OCI-LY7 (cell line): ENCODE measurements around the gene STAT1. TPM values are rescaled to one million over a fixed set of nuclear protein-coding genes. Genes with fewer than 3 reads are reported as not detected.

Source experiments
- BruUV-seq: library from RNA; stranded (reverse); fragments of 400-500 nt; replicated peaks from 2 replicates; lab custom pipeline; 2021; lab: Mats Ljungman, UMichigan
- CTCF ChIA-PET: fragments of 300-600 bp; sonication (Branson Sonifier 250); formaldehyde crosslinking; loops from one replicate; lab custom pipeline; 2022; ENCODE audit warnings: antibody characterized with exemption; ENCODE audit not compliant: unreplicated experiment; lab: Charles Lee
- POLR2A ChIA-PET: fragments of 300-600 bp; sonication (Branson Sonifier 250); formaldehyde crosslinking; loops from one replicate; lab custom pipeline; 2022; ENCODE audit warnings: antibody characterized with exemption; lab: Charles Lee
- DNase-seq: peaks from one replicate; pipeline ENCODE4 v3.0.0-alpha.2; 2015; ENCODE audit warnings: low spot score
- H2AFZ ChIP-seq: fragments of 200-600 bp; sonication (generic), shearing (Covaris generic); 2 replicates; pipeline ENCODE4 v1.6.1; 2014; ENCODE audit warnings: mild to moderate bottlenecking, antibody characterized with exemption, low read length, moderate library complexity
- H3K27ac ChIP-seq: fragments of 200-600 bp; sonication (generic); 2 replicates; pipeline ENCODE4 v1.5.1; 2014; ENCODE audit warnings: mixed run types, low read depth, mild to moderate bottlenecking, moderate library complexity, low read length, inconsistent platforms; ENCODE audit not compliant: poor library complexity, severe bottlenecking
- H3K36me3 ChIP-seq: fragments of 200-600 bp; sonication (generic); 2 replicates; pipeline ENCODE4 v1.6.1; 2014; ENCODE audit warnings: mild to moderate bottlenecking, antibody characterized with exemption, low read length, moderate library complexity, mixed read lengths; ENCODE audit not compliant: insufficient read depth
- H3K4me1 ChIP-seq: fragments of 200-600 bp; sonication (generic); 2 replicates; pipeline ENCODE4 v1.5.1; 2014; ENCODE audit warnings: mild to moderate bottlenecking, low read length; ENCODE audit not compliant: insufficient read depth, poor library complexity, severe bottlenecking
- H3K4me2 ChIP-seq: fragments of 200-600 bp; sonication (generic); 2 replicates; pipeline ENCODE4 v1.6.1; 2014; ENCODE audit warnings: mild to moderate bottlenecking, low read length
- H3K4me3 ChIP-seq: fragments of 200-600 bp; sonication (generic); 2 replicates; pipeline ENCODE4 v1.5.1; 2014; ENCODE audit warnings: mild to moderate bottlenecking, low read depth, low read length; ENCODE audit not compliant: poor library complexity, severe bottlenecking
- H3K79me2 ChIP-seq: fragments of 200-600 bp; sonication (generic); 2 replicates; pipeline ENCODE4 v1.6.1; 2016; ENCODE audit warnings: low read depth, mild to moderate bottlenecking, low read length, moderate library complexity, mixed read lengths; ENCODE audit not compliant: insufficient read depth
- H3K9me2 ChIP-seq: fragments of 200-600 bp; sonication (generic); 2 replicates; pipeline ENCODE4 v1.6.1; 2016; ENCODE audit warnings: mild to moderate bottlenecking, low read length, mixed read lengths; ENCODE audit not compliant: insufficient read depth
- H3K9me3 ChIP-seq: fragments of 200-600 bp; sonication (generic); 2 replicates; pipeline ENCODE4 v1.6.1; 2014; ENCODE audit warnings: mild to moderate bottlenecking, mixed run types, low read length, mixed read lengths
- H4K20me1 ChIP-seq: fragments of 200-600 bp; sonication (generic); 2 replicates; pipeline ENCODE4 v1.6.1; 2014; ENCODE audit warnings: mild to moderate bottlenecking, antibody characterized with exemption, low read length, moderate library complexity, mixed read lengths; ENCODE audit not compliant: insufficient read depth
- EZH2phosphoT487 ChIP-seq: fragments of 200-600 bp; sonication (generic); IDR thresholded peaks from 2 replicates; pipeline ENCODE4 v1.6.1; 2018; ENCODE audit warnings: low read depth, borderline replicate concordance, mild to moderate bottlenecking, mixed run types, antibody characterized with exemption, low read length, moderate library complexity, mixed read lengths
- intact Hi-C: fragments of 100-400 bp; cut with micrococcal nuclease; formaldehyde crosslinking; loops from one replicate; pipeline ENCODE4 v1.10.0; 2022; ENCODE audit not compliant: unreplicated experiment
- total RNA-seq, 2 experiments: library from RNA; depleted of rRNA in 1 of 2; stranded (reverse); fragments of >200 nt in 1 of 2; shearing (Covaris generic) in 1 of 2; gene quantifications; 2 replicates each; pipeline ENCODE4 v1.2.3, GENCODE V29; 2014 to 2022
- TF ChIP-seq, protein P1 (sequence below): fragments of 200-600 bp; sonication (generic); conservative IDR thresholded peaks from 2 replicates; pipeline ENCODE4 v1.5.1; 2014; ENCODE audit warnings: mild to moderate bottlenecking, antibody characterized with exemption, low read length, moderate library complexity, mixed read lengths

Gene STAT1
- total RNA-seq, 2 experiments from 2014 or later, result 23.0 to 23.1 TPM

DNA sequence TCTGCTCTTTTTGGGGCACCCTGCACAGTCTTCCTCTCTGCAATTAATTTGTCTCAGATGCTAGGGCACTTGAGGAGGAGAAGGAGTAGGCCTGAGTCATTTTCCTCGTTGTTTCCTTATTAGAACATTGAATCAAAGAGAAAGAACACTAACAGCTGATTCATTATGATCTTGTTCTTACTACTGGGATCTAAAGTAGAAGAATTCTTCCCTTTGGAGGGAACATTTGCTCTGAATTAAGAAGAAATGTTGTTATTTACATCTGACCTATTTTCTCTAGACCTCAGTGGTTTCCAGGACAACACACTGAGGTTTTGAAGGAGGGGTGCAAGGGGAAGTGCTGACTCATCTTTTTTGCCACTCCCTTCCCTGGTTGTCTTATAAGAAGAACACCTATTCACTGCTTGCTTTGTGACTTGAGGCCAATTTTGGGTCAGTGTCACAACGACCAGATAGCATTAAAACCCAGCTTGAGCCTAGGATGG is 24.3 kb upstream of the STAT1 start:
- intact Hi-C loops, result no loop called here
- H2AFZ ChIP-seq, result no peak overlapping the region
- no peaks in the 10 kb centered on the region for H3K79me2 ChIP-seq
- H3K4me2 ChIP-seq, result no peak overlapping the region
- H3K9me2 ChIP-seq, result no peaks in the 10 kb centered on the region
- ChIA-PET CTCF (no interaction called here), POLR2A (interaction anchor here (0.6 to 1.2 kb wide), 3 partner anchors 13 to 290 kb away, joined by 3 read pairs; no protein-coding TSS in a partner anchor)
- H4K20me1 ChIP-seq, result no peaks in the 10 kb centered on the region
- H3K4me3 ChIP-seq, result no peak overlapping the region
- no peaks in the 10 kb centered on the region for H3K36me3 ChIP-seq
- no peak overlapping the region for H3K27ac ChIP-seq
- H3K4me1 ChIP-seq, result no peaks in the 10 kb centered on the region
- TF ChIP-seq, protein P1, sequence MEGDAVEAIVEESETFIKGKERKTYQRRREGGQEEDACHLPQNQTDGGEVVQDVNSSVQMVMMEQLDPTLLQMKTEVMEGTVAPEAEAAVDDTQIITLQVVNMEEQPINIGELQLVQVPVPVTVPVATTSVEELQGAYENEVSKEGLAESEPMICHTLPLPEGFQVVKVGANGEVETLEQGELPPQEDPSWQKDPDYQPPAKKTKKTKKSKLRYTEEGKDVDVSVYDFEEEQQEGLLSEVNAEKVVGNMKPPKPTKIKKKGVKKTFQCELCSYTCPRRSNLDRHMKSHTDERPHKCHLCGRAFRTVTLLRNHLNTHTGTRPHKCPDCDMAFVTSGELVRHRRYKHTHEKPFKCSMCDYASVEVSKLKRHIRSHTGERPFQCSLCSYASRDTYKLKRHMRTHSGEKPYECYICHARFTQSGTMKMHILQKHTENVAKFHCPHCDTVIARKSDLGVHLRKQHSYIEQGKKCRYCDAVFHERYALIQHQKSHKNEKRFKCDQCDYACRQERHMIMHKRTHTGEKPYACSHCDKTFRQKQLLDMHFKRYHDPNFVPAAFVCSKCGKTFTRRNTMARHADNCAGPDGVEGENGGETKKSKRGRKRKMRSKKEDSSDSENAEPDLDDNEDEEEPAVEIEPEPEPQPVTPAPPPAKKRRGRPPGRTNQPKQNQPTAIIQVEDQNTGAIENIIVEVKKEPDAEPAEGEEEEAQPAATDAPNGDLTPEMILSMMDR, result no peak
- TF ChIP-seq EZH2phosphoT487, result no peak
- BruUV-seq, result no TSS peak
- no peaks in the 10 kb centered on the region for H3K9me3 ChIP-seq
- no peak for DNase-seq

GRCh38 chr2:191037351-191037750 is 23.4 kb upstream of the STAT1 start:
- POLR2A ChIA-PET, result interaction anchor here (0.6 to 1.2 kb wide), 2 partner anchors 14 to 289 kb away, joined by 3 read pairs; no protein-coding TSS in a partner anchor

GRCh38 chr2:191036363-191036762 is 22.4 kb upstream of the STAT1 start:
- no peak overlapping the region for H2AFZ ChIP-seq
- H3K4me1 ChIP-seq, result no peaks in the 10 kb centered on the region
- BruUV-seq, result no TSS peak
- ChIA-PET CTCF (no interaction called here), POLR2A (no interaction called here)
- H3K4me3 ChIP-seq, result no peak overlapping the region
- H3K36me3 ChIP-seq, result no peaks in the 10 kb centered on the region
- intact Hi-C loops, result no loop called here
- H3K9me2 ChIP-seq, result no peaks in the 10 kb centered on the region
- H3K9me3 ChIP-seq, result no peaks in the 10 kb centered on the region
- H3K4me2 ChIP-seq, result no peak overlapping the region
- H4K20me1 ChIP-seq, result no peaks in the 10 kb centered on the region
- no peak for TF ChIP-seq EZH2phosphoT487
- TF ChIP-seq, protein P1, result no peak
- H3K27ac ChIP-seq, result no peak overlapping the region
- no peak for DNase-seq
- H3K79me2 ChIP-seq, result no peaks in the 10 kb centered on the region

More at GRCh38 chr2:191037351-191037750, 23.4 kb upstream of the STAT1 start:
- Histone ChIP-seq H3K4me1 (no peaks in the 10 kb centered on the region), H3K79me2 (no peaks in the 10 kb centered on the region), H3K4me2 (no peak overlapping the region), H3K36me3 (no peaks in the 10 kb centered on the region), H3K4me3 (no peak overlapping the region), H3K9me3 (no peaks in the 10 kb centered on the region), H3K27ac (no peak overlapping the region), H4K20me1 (no peaks in the 10 kb centered on the region), H2AFZ (no peak overlapping the region), H3K9me2 (no peaks in the 10 kb centered on the region)
- BruUV-seq, result no TSS peak
- CTCF ChIA-PET, result no interaction called here
- DNase-seq, result no peak
- intact Hi-C loops, result no loop called here
- TF ChIP-seq, protein P1, result no peak
- no peak for TF ChIP-seq EZH2phosphoT487
